ENCODE measurements around the gene LIMA1.

Gene LIMA1

DNA sequence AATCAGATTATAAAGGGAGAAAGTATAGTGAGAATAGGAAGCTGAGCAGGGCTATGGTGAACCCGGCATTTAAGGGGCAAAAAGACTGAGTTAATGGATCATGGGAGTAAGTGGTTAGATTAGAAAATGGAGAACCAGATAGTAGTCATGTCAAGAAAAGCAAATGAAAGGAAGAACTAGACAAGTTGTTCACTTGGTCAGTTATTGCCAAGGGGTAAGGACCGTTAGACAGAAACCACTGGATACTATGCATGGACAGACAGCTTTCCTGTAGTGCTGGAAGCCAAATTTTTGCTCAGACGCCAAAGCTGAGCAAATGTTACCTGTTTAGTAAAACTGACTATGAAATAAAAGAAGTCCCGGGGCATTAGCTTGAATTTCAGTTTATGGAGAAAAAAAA is 3.8 kb downstream of the LIMA1 start:
- Histone ChIP-seq H3K4me2 (ENCODE audit: low read depth, low read length, poor library complexity, severe bottlenecking) (no peak overlapping the region), H3F3A (ENCODE audit: insufficient read depth) (no peaks in the 10 kb centered on the region), H3K9me2 (replicated peaks; ENCODE audit: insufficient read depth, low read length) (no peaks in the 10 kb centered on the region), H3K9ac (ENCODE audit: low read length) (no peak overlapping the region), H3K27ac (ENCODE audit: low read depth, low read length) (no peak overlapping the region), H4K20me1 (ENCODE audit: low read depth, low read length) (no peaks in the 10 kb centered on the region), H2AFZ (ENCODE audit: low read depth, low read length, severe bottlenecking) (no peak overlapping the region), H3K9me3 (ENCODE audit: insufficient read depth, low read length) (no peaks in the 10 kb centered on the region), H3K27me3 (ENCODE audit: low read length) (no peaks in the 10 kb centered on the region), H3K36me3 (ENCODE audit: low read length) (no peaks in the 10 kb centered on the region), H3K79me2 (ENCODE audit: insufficient read depth, low read length) (no peaks in the 10 kb centered on the region), H3K4me3 (ENCODE audit: insufficient read depth, low read length, poor library complexity, severe bottlenecking) (no peak overlapping the region)
- TF ChIP-seq EZH2phosphoT487 (conservative IDR thresholded peaks at IDR 0.05; ENCODE audit: low read length) (no peak), CTCF (IDR thresholded peaks at IDR 0.05; ENCODE audit: insufficient read depth, low read length, poor library complexity, severe bottlenecking) (no peak)

GRCh38 chr12:50276912-50277671 is 6.2 kb downstream of the LIMA1 start:
- H3K27me3 ChIP-seq (ENCODE audit: low read length): no peaks in the 10 kb centered on the region
- H3K27ac ChIP-seq (ENCODE audit: low read depth, low read length): no peak overlapping the region
- H2AFZ ChIP-seq (ENCODE audit: low read depth, low read length, severe bottlenecking): no peak overlapping the region

GRCh38 chr12:50276068-50276467 is 7.3 kb downstream of the LIMA1 start:
- Histone ChIP-seq H3K9me2 (replicated peaks; ENCODE audit: insufficient read depth, low read length) (no peaks in the 10 kb centered on the region), H4K20me1 (ENCODE audit: low read depth, low read length) (no peaks in the 10 kb centered on the region), H3K27me3 (ENCODE audit: low read length) (no peaks in the 10 kb centered on the region), H3K36me3 (ENCODE audit: low read length) (no peaks in the 10 kb centered on the region), H3K9ac (ENCODE audit: low read length) (no peak overlapping the region), H3K4me2 (ENCODE audit: low read depth, low read length, poor library complexity, severe bottlenecking) (no peak overlapping the region), H3K79me2 (ENCODE audit: insufficient read depth, low read length) (no peaks in the 10 kb centered on the region), H3F3A (ENCODE audit: insufficient read depth) (no peaks in the 10 kb centered on the region), H3K27ac (ENCODE audit: low read depth, low read length) (no peak overlapping the region), H3K9me3 (ENCODE audit: insufficient read depth, low read length) (no peaks in the 10 kb centered on the region), H2AFZ (ENCODE audit: low read depth, low read length, severe bottlenecking) (no peak overlapping the region), H3K4me3 (ENCODE audit: insufficient read depth, low read length, poor library complexity, severe bottlenecking) (no peak overlapping the region)
- TF ChIP-seq CTCF (IDR thresholded peaks at IDR 0.05; ENCODE audit: insufficient read depth, low read length, poor library complexity, severe bottlenecking): no peak
- no peak for TF ChIP-seq EZH2phosphoT487 (conservative IDR thresholded peaks at IDR 0.05; ENCODE audit: low read length)

More at GRCh38 chr12:50276912-50277671, 6.2 kb downstream of the LIMA1 start:
- Histone ChIP-seq H4K20me1 (ENCODE audit: low read depth, low read length) (no peaks in the 10 kb centered on the region), H3K4me2 (ENCODE audit: low read depth, low read length, poor library complexity, severe bottlenecking) (no peak overlapping the region), H3K9ac (ENCODE audit: low read length) (no peak overlapping the region), H3F3A (ENCODE audit: insufficient read depth) (no peaks in the 10 kb centered on the region), H3K9me3 (ENCODE audit: insufficient read depth, low read length) (no peaks in the 10 kb centered on the region), H3K4me3 (ENCODE audit: insufficient read depth, low read length, poor library complexity, severe bottlenecking) (no peak overlapping the region), H3K79me2 (ENCODE audit: insufficient read depth, low read length) (no peaks in the 10 kb centered on the region), H3K36me3 (ENCODE audit: low read length) (no peaks in the 10 kb centered on the region), H3K9me2 (replicated peaks; ENCODE audit: insufficient read depth, low read length) (no peaks in the 10 kb centered on the region)
- no peak for TF ChIP-seq CTCF (IDR thresholded peaks at IDR 0.05; ENCODE audit: insufficient read depth, low read length, poor library complexity, severe bottlenecking)
- TF ChIP-seq EZH2phosphoT487 (conservative IDR thresholded peaks at IDR 0.05; ENCODE audit: low read length): no peak
